HEK293T (cell line): ENCODE measurements around the gene LRRC57.
A peak's percentile ranks its signal among the peaks of the same experiment; 100 is the strongest.

Source experiments
- BHLHE40 ChIP-seq: fragments of 450-650 bp; IDR thresholded peaks from 2 replicates; pipeline ENCODE4 v1.6.1; 2016; ENCODE audit warnings: mild to moderate bottlenecking, moderate library complexity, borderline replicate concordance
- ELF4 ChIP-seq: fragments of 450-650 bp; IDR thresholded peaks from 2 replicates; pipeline ENCODE4 v1.6.1; 2017; ENCODE audit warnings: antibody characterized with exemption
- FOXA1 ChIP-seq: fragments of 450-650 bp; IDR thresholded peaks from 2 replicates; pipeline ENCODE4 v1.6.1; 2016; ENCODE audit warnings: mild to moderate bottlenecking
- FOXK2 ChIP-seq: fragments of 450-650 bp; IDR thresholded peaks from 2 replicates; pipeline ENCODE4 v1.6.1; 2016; ENCODE audit warnings: mild to moderate bottlenecking
- L3MBTL2 ChIP-seq: fragments of 450-650 bp; conservative IDR thresholded peaks from 2 replicates; pipeline ENCODE4 v1.6.1; 2016; ENCODE audit warnings: mild to moderate bottlenecking
- LEF1 ChIP-seq: fragments of 450-650 bp; IDR thresholded peaks from 2 replicates; pipeline ENCODE4 v1.6.1; 2017; ENCODE audit warnings: mild to moderate bottlenecking, borderline replicate concordance
- SP1 ChIP-seq: fragments of 450-650 bp; IDR thresholded peaks from 2 replicates; pipeline ENCODE4 v1.6.1; 2017
- TARDBP ChIP-seq: fragments of 450-650 bp; IDR thresholded peaks from 2 replicates; pipeline ENCODE4 v1.6.1; 2016
- ZNF384 ChIP-seq: fragments of 450-650 bp; IDR thresholded peaks from 2 replicates; pipeline ENCODE4 v1.6.1; 2016

- no peak for TF ChIP-seq FOXK2
- TF ChIP-seq TARDBP, result no peak
- peak; percentile 37; the same call in 1 of the 2 replicates for TF ChIP-seq ELF4
- TF ChIP-seq L3MBTL2, result no peak
- TF ChIP-seq FOXA1, result no peak
- TF ChIP-seq LEF1, result no peak
- TF ChIP-seq BHLHE40, result no peak
- no peak for TF ChIP-seq ZNF384
- no peak for TF ChIP-seq SP1
Observed at GRCh38 chr15:42548249-42549031, at the start of gene LRRC57, which contains the start of gene HAUS2.
